Endothelial cell of umbilical vein (primary cell): ENCODE data around the gene MEGF11. TPM values are rescaled to one million over a fixed set of nuclear protein-coding genes. Genes with fewer than 3 reads are reported as not detected.

Experiments
- BruUV-seq: library from RNA; stranded (reverse); fragments of 400-500 nt; replicated peaks from 2 replicates; lab custom pipeline; 2021; lab: Mats Ljungman, UMichigan
- CTCF ChIA-PET: fragments of 300-600, 350-600 bp; sonication (Branson Sonifier 250); formaldehyde crosslinking; loops from one replicate; lab custom pipeline; 2021; ENCODE audit warnings: antibody characterized with exemption, inconsistent platforms; lab: Charles Lee
- POLR2A ChIA-PET: fragments of 300-600, 350-600 bp; sonication (Branson Sonifier 250); formaldehyde crosslinking; loops from one replicate; lab custom pipeline; 2021; ENCODE audit warnings: antibody characterized with exemption, inconsistent platforms; lab: Charles Lee
- DNase-seq: peaks from one replicate; pipeline ENCODE4 v3.0.0-alpha.2; 2011; ENCODE audit warnings: low read depth, low spot score
- FAIRE-seq: peaks from 2 replicates; lab custom pipeline; 2011; peaks lifted over from hg19 to GRCh38; lab: Jason Lieb, UNC
- H2AFZ ChIP-seq: 2 replicates; pipeline ENCODE4 v1.6.0; 2012; ENCODE audit warnings: low read depth, low read length, control low read depth, inconsistent platforms
- H3K27ac ChIP-seq: 2 replicates; pipeline ENCODE4 v1.5.1; 2011; ENCODE audit warnings: low read depth, mild to moderate bottlenecking, control low read depth, low read length, moderate library complexity; ENCODE audit not compliant: insufficient read depth
- H3K27me3 ChIP-seq, 2 experiments: 2 replicates each; pipeline versions ENCODE4 v1.6.0 to v1.6.1; 2011; ENCODE audit warnings: low read length in 2 of 2, mixed read lengths in 1 of 2; ENCODE audit not compliant: control insufficient read depth in 2 of 2, insufficient read depth in 2 of 2
- H3K36me3 ChIP-seq, 2 experiments: 2 replicates in 1 of 2; 3 replicates in 1 of 2; pipeline ENCODE4 v1.5.1; 2011; ENCODE audit warnings: low read length in 2 of 2, mild to moderate bottlenecking in 1 of 2, moderate library complexity in 1 of 2; ENCODE audit not compliant: control insufficient read depth in 2 of 2, insufficient read depth in 2 of 2; ENCODE audit errors: extremely low read depth in 1 of 2
- H3K4me1 ChIP-seq: 3 replicates; pipeline ENCODE4 v1.5.1; 2011; ENCODE audit warnings: mild to moderate bottlenecking, low read length; ENCODE audit not compliant: control insufficient read depth, insufficient read depth; ENCODE audit errors: extremely low read depth
- H3K4me2 ChIP-seq: 2 replicates; pipeline ENCODE4 v1.6.1; 2011; ENCODE audit warnings: low read length, control low read depth, mixed read lengths; ENCODE audit not compliant: insufficient read depth
- H3K4me3 ChIP-seq, 3 experiments: fragments of 200-600 bp in 1 of 3; sonication (generic), shearing (Covaris generic) in 1 of 3; replicated peaks in 1 of 3; 2 replicates each; pipeline ENCODE4 v1.5.1; 2011 to 2016; ENCODE audit warnings: control low read depth in 3 of 3, low read length in 3 of 3, mild to moderate bottlenecking in 2 of 3, inconsistent platforms in 1 of 3, low read depth in 1 of 3, moderate library complexity in 1 of 3; ENCODE audit not compliant: insufficient read depth in 1 of 3
- H3K79me2 ChIP-seq: 2 replicates; pipeline ENCODE4 v1.6.0; 2012; ENCODE audit warnings: low read length, inconsistent platforms; ENCODE audit not compliant: control insufficient read depth, insufficient read depth
- H3K9ac ChIP-seq: replicated peaks from 2 replicates; pipeline ENCODE3; 2011; ENCODE audit warnings: low read length, control low read depth; ENCODE audit not compliant: insufficient read depth; ENCODE audit errors: extremely low read depth
- H3K9me1 ChIP-seq: replicated peaks from 3 replicates; pipeline ENCODE4 v1.6.0; 2011; ENCODE audit warnings: mild to moderate bottlenecking, low read length; ENCODE audit not compliant: control insufficient read depth, insufficient read depth; ENCODE audit errors: extremely low read depth
- H3K9me3 ChIP-seq: replicated peaks from 2 replicates; pipeline ENCODE4 v1.5.1; 2012; ENCODE audit warnings: low read length, inconsistent platforms; ENCODE audit not compliant: control insufficient read depth, insufficient read depth
- H4K20me1 ChIP-seq: replicated peaks from 2 replicates; pipeline ENCODE3; 2011; ENCODE audit warnings: mild to moderate bottlenecking, low read length; ENCODE audit not compliant: control insufficient read depth, insufficient read depth; ENCODE audit errors: extremely low read depth
- CTCF ChIP-seq, 2 donors: IDR thresholded peaks; 1 replicate in 1 of 2; 2 replicates in 1 of 2; pipeline ENCODE4 v1.5.1; 2011; ENCODE audit warnings: low read length in 2 of 2, mild to moderate bottlenecking in 2 of 2, moderate library complexity in 2 of 2, control low read depth in 1 of 2, inconsistent platforms in 1 of 2, low read depth in 1 of 2; ENCODE audit not compliant: insufficient read depth in 1 of 2; ENCODE audit errors: extremely low read depth in 1 of 2
- EZH2 ChIP-seq: IDR thresholded peaks from 2 replicates; pipeline ENCODE4 v1.6.1; 2012; ENCODE audit warnings: borderline replicate concordance, low read depth, mild to moderate bottlenecking, moderate library complexity, low read length, inconsistent platforms; ENCODE audit not compliant: severe bottlenecking
- FOS ChIP-seq: IDR thresholded peaks from 2 replicates; pipeline ENCODE4 v1.6.1; 2011; ENCODE audit warnings: mild to moderate bottlenecking, low read length, moderate library complexity, borderline replicate concordance; ENCODE audit not compliant: insufficient read depth
- GATA2 ChIP-seq: IDR thresholded peaks from 2 replicates; pipeline ENCODE4 v1.7.0; 2011; ENCODE audit warnings: low read depth, mild to moderate bottlenecking, moderate library complexity, mixed read lengths, low read length; ENCODE audit not compliant: insufficient read length, insufficient read depth
- JUN ChIP-seq: IDR thresholded peaks from 2 replicates; pipeline ENCODE4 v1.6.1; 2011; ENCODE audit warnings: borderline replicate concordance, low read depth; ENCODE audit not compliant: insufficient read length, insufficient read depth
- MAX ChIP-seq: IDR thresholded peaks from 2 replicates; pipeline ENCODE4 v1.6.1; 2011; ENCODE audit not compliant: insufficient read depth, insufficient read length
- MYC ChIP-seq: IDR thresholded peaks from one replicate; pipeline ENCODE4 v1.6.1; 2011; ENCODE audit warnings: mild to moderate bottlenecking, low read depth, low read length
- POLR2A ChIP-seq: IDR thresholded peaks from 2 replicates; pipeline ENCODE4 v1.6.1; 2012; ENCODE audit warnings: low read depth, mild to moderate bottlenecking, control low read depth, low read length
- POLR2AphosphoS5 ChIP-seq: IDR thresholded peaks from 2 replicates; pipeline ENCODE4 v1.6.1; 2012; ENCODE audit warnings: low read depth, mild to moderate bottlenecking, control low read depth, low read length, moderate library complexity; ENCODE audit not compliant: insufficient read depth
- dilution Hi-C: fragments of 300-500 bp; cut with MboI; formaldehyde crosslinking; loops from one replicate; pipeline ENCODE4 v1.15.0; 2019; ENCODE audit warnings: low sequenced_read_pairs; ENCODE audit not compliant: extremely low pct_ligation_motif_present
- intact Hi-C: fragments of 100-400 bp; cut with micrococcal nuclease; formaldehyde crosslinking; loops from one replicate; pipeline ENCODE4 v1.10.0; 2022
- polyA plus RNA-seq, 4 experiments: library from polyadenylated mRNA; depleted of rRNA in 3 of 4; stranded (reverse) in 3 of 4; unstranded in 1 of 4; fragments of >200 nt; gene quantifications; 2 replicates each; pipeline versions ENCODE4 v1.2.1 to v1.2.3, GENCODE V29; 2011 to 2012; ENCODE audit warnings: missing spikeins in 1 of 4
- total RNA-seq: library from RNA; stranded (reverse); gene quantifications from 2 replicates; pipeline ENCODE4 v1.2.3, GENCODE V29; 2021

Gene MEGF11
- total and polyA plus RNA-seq, 2 donors (not counting 3 experiments of a cell fraction or from before 2014, with no cell fraction given): not detected

- POLR2A ChIA-PET: no interaction called here
- FAIRE-seq (no peak), DNase-seq (no peak)
- Histone ChIP-seq H3K36me3 (no peaks in the 10 kb centered on the region), H3K9me3 (no peaks in the 10 kb centered on the region), H3K9ac (no peak overlapping the region), H2AFZ (no peak overlapping the region), H3K27ac (no peak overlapping the region), H4K20me1 (no peaks in the 10 kb centered on the region), H3K4me1 (no peaks in the 10 kb centered on the region), H3K4me2 (no peak overlapping the region), H3K4me3 (no peak overlapping the region), H3K9me1 (no peaks in the 10 kb centered on the region), H3K79me2 (no peaks in the 10 kb centered on the region), H3K27me3 (peaks cover 6 to 9% of the 10 kb centered on the region in 2 experiments)
- intact Hi-C loops: no loop called here
- TF ChIP-seq JUN (no peak), MAX (no peak), FOS (no peak), POLR2AphosphoS5 (no peak), MYC (no peak), POLR2A (no peak), CTCF (IDR thresholded peaks at IDR 0.05; ENCODE audit: extremely low read depth in 1 of 2, insufficient read depth in 1 of 2, low read depth in 1 of 2, low read length in 2 of 2) (no peak), EZH2 (no peak), GATA2 (no peak)
- CTCF ChIA-PET: interaction anchor here (1.0 to 1.5 kb wide), 3 partner anchors 9 to 267 kb away, joined by 3 to 5 read pairs (median 4); no protein-coding TSS in a partner anchor
- BruUV-seq: no TSS peak
- dilution Hi-C loops: no loop called here
Observed at GRCh38 chr15:66231394-66232266, 21.9 kb downstream of the MEGF11 start.
